Embryonic facial prominence (tissue), 1 donor: ENCODE data around the gene CERS2.
"Not testable (repeated sequence)": the region's sequence is repeated elsewhere in the genome, so short reads cannot be mapped to it uniquely, and the experiment has no call there.

Source experiments
- DNase-seq: peaks from one replicate; pipeline ENCODE4 v3.0.0-alpha.2; 2016; ENCODE audit errors: extremely low spot score

The CERS2 gene

GRCh38 chr1:150969626-150970025 is 5.0 kb downstream of the CERS2 start:
- DNase-seq, result no peak

GRCh38 chr1:150968491-150968890 is 6.1 kb downstream of the CERS2 start:
- DNase-seq, result no peak

GRCh38 chr1:150967936-150968335 is 6.7 kb downstream of the CERS2 start:
- no peak for DNase-seq

- DNase-seq, result no peak
Measured at GRCh38 chr1:150966011-150966410, 8.6 kb downstream of the CERS2 start.

GRCh38 chr1:150965605-150966004 is 9.0 kb downstream of the CERS2 start:
- no peak for DNase-seq

GRCh38 chr1:150964164-150964489 is 10.5 kb downstream of the CERS2 start:
- no peak for DNase-seq

GRCh38 chr1:150963321-150964163 is 11.1 kb downstream of the CERS2 start:
- DNase-seq, result no peak

GRCh38 chr1:150961756-150962155 is 12.9 kb downstream of the CERS2 start:
- no peak for DNase-seq

- DNase-seq, result no peak
Measured at GRCh38 chr1:150960646-150961045, 14.0 kb downstream of the CERS2 start.

GRCh38 chr1:150957666-150958065 is 17.0 kb downstream of the CERS2 start:
- no peak for DNase-seq

- DNase-seq, result no peak
Measured at GRCh38 chr1:150955280-150955679, 19.4 kb downstream of the CERS2 start.

- DNase-seq, result no peak
Measured at GRCh38 chr1:150954708-150955107, 19.9 kb downstream of the CERS2 start.

- DNase-seq, result no peak
Measured at GRCh38 chr1:150944856-150945255, 29.8 kb downstream of the CERS2 start.

GRCh38 chr1:150931773-150932172 is 42.9 kb downstream of the CERS2 start:
- no peak for DNase-seq

- not testable (repeated sequence) for DNase-seq
Measured at GRCh38 chr1:150928775-150929174, 45.9 kb downstream of the CERS2 start.

- DNase-seq, result no peak
Measured at GRCh38 chr1:150928286-150928685, 46.3 kb downstream of the CERS2 start.

- no peak for DNase-seq
Measured at GRCh38 chr1:150927624-150928023, 47.0 kb downstream of the CERS2 start.

- DNase-seq, result peak; percentile 94
Measured at GRCh38 chr1:150926097-150926741, 48.4 kb downstream of the CERS2 start, which contains the start of gene SETDB1. Gene SETDB1, plus strand, starts transcription at chr1:150926363. Its CDS starts 1,352 bp downstream, at chr1:150927715.

- DNase-seq, result no peak
Measured at GRCh38 chr1:150925080-150925479, 49.6 kb downstream of the CERS2 start.

- DNase-seq, result peak; percentile 11
Measured at GRCh38 chr1:150922519-150922975, 52.1 kb downstream of the CERS2 start.

GRCh38 chr1:150917387-150917786 is 57.2 kb downstream of the CERS2 start:
- no peak for DNase-seq
